Right forelimb (tissue), 1 donor: ENCODE measurements around the gene SULT2B1.

Source experiments
- DNase-seq: peaks from one replicate; pipeline ENCODE4 v3.0.0-alpha.2; 2018

SULT2B1 gene

GRCh38 chr19:48603850-48604249 lies 51.9 kb downstream of the SULT2B1 start:
- DNase-seq: no peak

- DNase-seq: no peak
Measured at GRCh38 chr19:48606463-48607358, 54.7 kb downstream of the SULT2B1 start, which contains the start of gene SPACA4. Gene SPACA4, plus strand, starts transcription at chr19:48606742. Its CDS starts 237 bp downstream, at chr19:48606979.

- DNase-seq: no peak
Measured at GRCh38 chr19:48607359-48607755, 55.4 kb downstream of the SULT2B1 start.

- no peak for DNase-seq
Measured at GRCh38 chr19:48608798-48609263, 56.9 kb downstream of the SULT2B1 start.

DNA sequence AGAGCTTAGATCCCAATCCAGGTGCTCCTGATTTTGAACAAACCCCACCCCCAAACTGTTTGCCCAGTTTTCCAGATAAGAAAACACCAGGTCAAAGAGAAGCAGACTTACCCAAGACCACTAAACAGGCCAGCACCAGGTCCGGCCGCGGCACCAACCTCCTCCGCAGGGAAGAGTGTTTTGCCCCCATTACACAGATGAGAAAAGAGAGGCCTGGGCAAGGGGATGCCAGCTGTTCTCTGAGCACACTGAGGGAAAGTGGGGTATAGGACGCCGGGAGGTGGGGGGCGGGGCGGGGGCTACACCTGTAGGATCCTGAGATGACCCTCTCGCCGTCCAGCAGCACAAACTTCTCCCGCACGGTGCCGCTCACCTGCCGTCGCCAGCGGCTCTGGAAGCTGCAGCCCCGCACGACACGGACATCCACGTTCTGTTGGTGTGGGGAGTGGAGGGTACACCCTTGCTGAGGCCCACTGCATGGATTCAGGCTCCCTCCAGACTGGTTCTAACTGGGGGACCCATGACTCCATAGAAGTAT lies 57.7 kb downstream of the SULT2B1 start:
- no peak for DNase-seq

DNA sequence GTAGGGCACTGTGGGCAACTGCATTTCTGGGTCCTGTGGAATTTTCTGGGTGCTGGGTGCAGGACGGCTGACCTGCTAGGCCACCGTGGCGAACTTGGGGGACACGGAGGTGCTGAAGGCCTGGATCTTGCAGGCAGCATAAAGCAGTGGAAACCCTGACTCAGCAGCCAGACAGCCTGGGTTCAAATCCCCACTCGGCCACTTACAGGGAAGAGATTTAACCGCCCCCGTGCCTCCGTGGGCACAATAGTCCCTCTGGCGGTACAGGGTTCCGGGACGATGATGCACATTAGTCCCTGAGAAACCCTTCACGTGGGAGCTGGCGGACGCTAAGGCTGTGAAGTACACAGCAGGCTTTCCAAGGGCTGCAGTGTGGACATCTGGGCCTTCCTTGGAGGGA lies 59.9 kb downstream of the SULT2B1 start:
- DNase-seq: no peak

DNA sequence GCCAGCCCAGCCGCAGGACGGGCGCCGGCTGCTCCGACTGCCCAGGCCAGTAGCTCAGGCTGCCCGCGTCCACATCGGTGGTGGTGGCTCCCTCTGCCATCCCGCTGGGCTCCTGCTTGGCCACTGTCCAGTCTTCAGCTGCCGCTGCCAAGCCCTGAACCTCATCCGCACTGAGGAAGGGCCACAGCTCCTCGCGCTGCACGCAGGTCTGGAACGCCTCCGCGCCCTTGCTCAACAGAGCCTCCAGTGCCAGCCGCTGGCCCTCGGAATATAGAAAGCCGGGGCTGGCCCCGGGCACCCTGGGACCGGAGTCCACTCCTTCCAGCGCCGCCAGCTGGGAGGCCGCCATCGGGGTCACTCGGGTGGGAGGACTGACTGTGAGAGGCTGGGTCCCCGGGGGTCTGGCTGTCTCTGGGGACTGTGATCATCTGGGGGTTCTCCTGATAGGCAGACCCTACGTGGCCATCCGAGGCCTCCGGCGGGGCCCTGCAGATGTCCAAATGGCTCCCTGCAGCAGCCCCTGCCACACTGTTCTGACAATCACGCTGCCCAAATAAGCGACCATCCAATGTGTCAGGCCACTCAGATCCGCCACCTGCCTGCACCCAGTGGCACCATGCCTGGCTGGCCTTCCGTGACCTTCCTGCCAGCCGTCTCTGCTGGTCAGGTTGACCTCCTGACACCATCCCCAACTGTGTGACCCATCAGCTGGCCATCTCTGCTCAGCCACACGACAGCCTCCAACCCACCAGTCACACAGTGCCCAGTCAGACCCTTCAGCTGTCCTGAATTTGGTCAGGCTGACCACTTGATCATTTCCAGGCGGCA lies 61.3 kb downstream of the SULT2B1 start:
- no peak for DNase-seq

DNA sequence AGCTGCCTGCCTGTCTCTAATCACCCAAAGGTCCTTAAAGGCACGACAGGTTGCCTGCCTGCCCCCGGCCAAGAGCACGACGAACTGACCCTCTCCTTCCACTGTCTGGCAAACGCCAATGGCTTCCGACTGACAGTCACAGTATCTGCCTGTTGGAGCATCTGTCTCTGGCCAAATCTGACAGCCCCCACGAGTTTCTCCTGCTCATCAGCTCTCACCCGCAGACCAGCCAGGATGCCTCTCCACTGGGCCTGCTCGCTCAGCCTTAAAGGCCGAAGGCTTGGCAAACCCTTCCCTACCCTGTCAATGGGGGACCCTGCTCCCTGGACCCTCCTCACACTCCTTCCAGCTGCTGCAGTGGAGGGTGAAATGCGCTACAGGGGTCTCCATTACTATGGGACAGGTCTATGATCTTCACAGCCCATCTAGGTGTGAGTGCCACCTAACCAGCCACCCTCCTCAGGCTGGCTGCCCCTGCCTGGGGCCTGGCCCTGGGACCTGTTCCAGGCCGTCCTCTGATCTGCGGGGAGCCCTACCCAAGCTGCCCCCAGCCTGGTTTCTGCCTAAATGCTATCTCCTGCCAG lies 62.0 kb downstream of the SULT2B1 start:
- DNase-seq: no peak

- DNase-seq: no peak
Measured at GRCh38 chr19:48614436-48615230, 62.7 kb downstream of the SULT2B1 start, which contains the start of gene FAM83E. Gene FAM83E, minus strand, starts transcription at chr19:48615076. Its CDS starts 1,704 bp downstream, at chr19:48613372.

- DNase-seq: no peak
Measured at GRCh38 chr19:48615231-48616040, 63.5 kb downstream of the SULT2B1 start.

DNA sequence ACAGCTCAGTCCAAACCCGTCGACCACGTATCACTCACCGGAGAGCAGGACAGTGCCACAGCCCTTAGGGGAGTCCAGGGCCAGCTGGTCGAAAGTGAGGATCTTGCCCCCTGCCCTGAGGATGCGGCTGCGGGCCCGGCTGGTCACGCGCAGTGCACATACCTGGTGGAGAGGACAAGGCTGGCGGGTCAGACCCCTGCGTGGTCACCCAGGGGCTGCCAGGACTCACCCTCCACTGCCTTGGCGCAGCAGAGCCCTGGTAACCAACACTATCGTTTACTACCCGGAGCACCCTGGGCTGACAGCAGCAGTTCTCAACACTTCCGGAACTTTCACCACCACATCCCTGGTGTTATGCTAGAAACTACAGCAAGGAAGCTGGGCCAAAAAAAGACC lies 64.1 kb downstream of the SULT2B1 start:
- no peak for DNase-seq

- DNase-seq: no peak
Measured at GRCh38 chr19:48616491-48617056, 64.6 kb downstream of the SULT2B1 start.

GRCh38 chr19:48617146-48617937 lies 65.4 kb downstream of the SULT2B1 start:
- DNase-seq: no peak

- no peak for DNase-seq
Measured at GRCh38 chr19:48618278-48618915, 66.4 kb downstream of the SULT2B1 start.

GRCh38 chr19:48618916-48619691 lies 67.1 kb downstream of the SULT2B1 start, which contains the start of the genes RPL18 and SPHK2:
Gene RPL18, minus strand, starts transcription at chr19:48619178. Its CDS starts 35 bp downstream, at chr19:48619143.
Gene SPHK2, plus strand, starts transcription at chr19:48619506. Its CDS starts 1,009 bp downstream, at chr19:48620515.
- peak; percentile 99 for DNase-seq

DNA sequence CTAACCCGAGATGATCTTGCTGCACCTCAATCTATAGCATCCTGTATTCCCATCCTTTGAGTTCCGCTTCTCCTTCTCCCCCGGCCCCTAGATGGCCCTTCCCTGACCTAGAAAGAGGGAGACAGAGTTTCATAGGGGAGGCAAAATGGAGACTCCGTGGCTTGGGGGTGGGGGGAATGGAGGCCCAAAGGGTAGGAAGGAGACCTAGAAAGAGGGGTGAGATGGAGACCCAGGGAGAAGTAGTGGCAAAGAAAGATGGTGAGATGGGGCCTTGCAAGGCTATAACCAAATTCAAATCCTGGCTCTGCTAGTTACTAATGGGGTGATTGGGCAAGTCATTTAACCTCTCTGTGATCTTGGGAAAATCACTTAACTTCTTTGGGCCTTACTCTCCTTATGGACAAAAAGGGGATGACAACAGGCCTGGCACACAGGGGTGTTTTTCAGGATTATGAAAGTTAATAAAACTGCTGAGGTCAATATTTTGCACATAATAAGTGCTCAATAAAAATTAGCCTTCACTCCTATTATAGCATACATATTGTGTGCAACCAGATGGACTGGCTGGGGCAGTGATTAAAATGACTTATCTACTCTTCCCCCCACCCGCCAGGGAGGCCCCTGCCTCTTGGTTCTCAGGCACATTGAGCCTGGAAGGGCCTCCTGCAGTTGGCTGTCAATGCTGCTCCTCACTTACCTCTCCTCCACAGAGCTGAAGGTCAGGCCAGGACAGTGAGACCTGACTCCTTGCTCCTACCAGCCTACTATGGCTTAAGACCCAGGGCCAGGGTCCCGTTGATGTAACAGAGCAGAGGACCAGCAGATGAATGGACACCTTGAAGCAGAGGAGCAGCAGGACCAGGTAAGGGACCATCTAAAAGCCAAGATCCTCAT lies 68.0 kb downstream of the SULT2B1 start:
- peak; percentile 43 for DNase-seq

DNA sequence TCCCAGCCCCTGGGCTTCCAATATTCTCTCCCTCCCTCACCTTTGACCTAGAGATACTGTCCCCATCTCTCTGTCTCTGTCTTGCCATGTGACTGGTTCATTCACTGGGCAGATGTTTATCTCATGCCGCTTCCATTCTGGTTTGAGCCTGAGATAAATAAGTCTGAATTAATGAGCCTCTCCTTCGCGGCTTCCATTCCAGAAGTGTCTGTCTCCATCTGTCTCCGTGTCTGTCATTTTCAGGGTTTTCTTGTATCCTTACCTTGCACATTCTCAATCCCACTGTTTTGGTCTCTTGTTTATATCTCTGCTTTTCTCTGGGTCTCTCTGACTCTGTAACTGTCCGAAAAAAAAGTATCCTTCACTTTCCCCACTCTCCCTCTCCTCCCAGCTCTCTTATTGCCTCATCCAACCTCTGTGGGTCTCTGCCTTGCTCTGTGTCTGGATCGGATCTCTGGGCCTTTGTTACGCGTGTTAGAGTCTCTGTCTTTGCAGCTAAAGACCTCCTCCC lies 71.6 kb downstream of the SULT2B1 start:
- no peak for DNase-seq
